Measurements from ENCODE around the gene SPI1. TPM values are rescaled to one million over a fixed set of nuclear protein-coding genes. Genes with fewer than 3 reads are reported as not detected.

Gene SPI1
- total RNA-seq, 1 experiment from 2014 or later: not detected

- DNase-seq: no peak
- intact Hi-C loops (cut with micrococcal nuclease; ENCODE audit: unreplicated experiment): no loop called here
- Histone ChIP-seq H3K27me3 (replicated peaks; ENCODE audit: control insufficient read depth, insufficient read depth, low read length) (no peaks in the 10 kb centered on the region), H3K36me3 (ENCODE audit: control insufficient read depth, insufficient read depth, low read length) (no peaks in the 10 kb centered on the region), H3K4me1 (peaks cover 4% of the 10 kb centered on the region; the same call in 1 of the 2 replicates), H3K4me3 (ENCODE audit: low read depth, low read length) (no peak overlapping the region), H3K9me3 (peaks cover 10% of the 10 kb centered on the region; the same call in 1 of the 2 replicates)
- H3K36me3 Mint-ChIP-seq (ENCODE audit: insufficient read depth, unreplicated experiment): no peaks in the 10 kb centered on the region
- H3K27ac Mint-ChIP-seq (ENCODE audit: unreplicated experiment): no peak overlapping the region
- H3K27me3 Mint-ChIP-seq (ENCODE audit: insufficient read depth, unreplicated experiment): no peaks in the 10 kb centered on the region
- no peaks in the 10 kb centered on the region for H3K9me3 Mint-ChIP-seq (ENCODE audit: unreplicated experiment)
- CTCF ChIA-PET: no interaction called here
- no peak overlapping the region for H3K4me3 Mint-ChIP-seq (ENCODE audit: unreplicated experiment)
- BruUV-seq (replicated peaks): no TSS peak
- POLR2A ChIA-PET: no interaction called here
- no peaks in the 10 kb centered on the region for H3K4me1 Mint-ChIP-seq (ENCODE audit: low read depth, unreplicated experiment)
- no peak for TF ChIP-seq CTCF (IDR thresholded peaks at IDR 0.05; ENCODE audit: insufficient read depth in 1 of 2, low read depth in 1 of 2, low read length in 1 of 2, severe bottlenecking in 1 of 2, unreplicated experiment in 1 of 2)
Measured at GRCh38 chr11:47357985-47358730, 20.2 kb downstream of the SPI1 start.

GRCh38 chr11:47356998-47357329 is 21.4 kb downstream of the SPI1 start:
- H3K4me1 Mint-ChIP-seq (ENCODE audit: low read depth, unreplicated experiment): no peaks in the 10 kb centered on the region
- BruUV-seq (replicated peaks): no TSS peak
- no peaks in the 10 kb centered on the region for H3K9me3 Mint-ChIP-seq (ENCODE audit: unreplicated experiment)
- Histone ChIP-seq H3K9me3 (peaks cover 10% of the 10 kb centered on the region; the same call in 1 of the 2 replicates), H3K4me3 (ENCODE audit: low read depth, low read length) (no peak overlapping the region), H3K36me3 (ENCODE audit: control insufficient read depth, insufficient read depth, low read length) (no peaks in the 10 kb centered on the region), H3K27me3 (replicated peaks; ENCODE audit: control insufficient read depth, insufficient read depth, low read length) (no peaks in the 10 kb centered on the region), H3K4me1 (peaks cover 4% of the 10 kb centered on the region; the same call in 1 of the 2 replicates)
- CTCF ChIA-PET: no interaction called here
- no peak for TF ChIP-seq CTCF (IDR thresholded peaks at IDR 0.05; ENCODE audit: insufficient read depth in 1 of 2, low read depth in 1 of 2, low read length in 1 of 2, severe bottlenecking in 1 of 2, unreplicated experiment in 1 of 2)
- H3K36me3 Mint-ChIP-seq (ENCODE audit: insufficient read depth, unreplicated experiment): no peaks in the 10 kb centered on the region
- H3K27ac Mint-ChIP-seq (ENCODE audit: unreplicated experiment): no peak overlapping the region
- no peaks in the 10 kb centered on the region for H3K27me3 Mint-ChIP-seq (ENCODE audit: insufficient read depth, unreplicated experiment)
- no peak for DNase-seq
- no peak overlapping the region for H3K4me3 Mint-ChIP-seq (ENCODE audit: unreplicated experiment)
- POLR2A ChIA-PET: no interaction called here
- intact Hi-C loops (cut with micrococcal nuclease; ENCODE audit: unreplicated experiment): no loop called here

- Histone ChIP-seq H3K9me3 (peaks cover 10% of the 10 kb centered on the region; the same call in 1 of the 2 replicates), H3K4me3 (ENCODE audit: low read depth, low read length) (no peak overlapping the region), H3K27me3 (replicated peaks; ENCODE audit: control insufficient read depth, insufficient read depth, low read length) (no peaks in the 10 kb centered on the region), H3K36me3 (ENCODE audit: control insufficient read depth, insufficient read depth, low read length) (no peaks in the 10 kb centered on the region), H3K4me1 (peaks cover 4% of the 10 kb centered on the region; the same call in 1 of the 2 replicates)
- H3K4me3 Mint-ChIP-seq (ENCODE audit: unreplicated experiment): no peak overlapping the region
- H3K36me3 Mint-ChIP-seq (ENCODE audit: insufficient read depth, unreplicated experiment): no peaks in the 10 kb centered on the region
- CTCF ChIA-PET: no interaction called here
- intact Hi-C loops (cut with micrococcal nuclease; ENCODE audit: unreplicated experiment): no loop called here
- no peak for TF ChIP-seq CTCF (IDR thresholded peaks at IDR 0.05; ENCODE audit: insufficient read depth in 1 of 2, low read depth in 1 of 2, low read length in 1 of 2, severe bottlenecking in 1 of 2, unreplicated experiment in 1 of 2)
- BruUV-seq (replicated peaks): no TSS peak
- H3K27me3 Mint-ChIP-seq (ENCODE audit: insufficient read depth, unreplicated experiment): no peaks in the 10 kb centered on the region
- DNase-seq: no peak
- H3K27ac Mint-ChIP-seq (ENCODE audit: unreplicated experiment): no peak overlapping the region
- no peaks in the 10 kb centered on the region for H3K9me3 Mint-ChIP-seq (ENCODE audit: unreplicated experiment)
- POLR2A ChIA-PET: no interaction called here
- no peaks in the 10 kb centered on the region for H3K4me1 Mint-ChIP-seq (ENCODE audit: low read depth, unreplicated experiment)
Measured at GRCh38 chr11:47356129-47356997, 22.0 kb downstream of the SPI1 start.

Measured in Caco-2 (cell line).